GM12878 (cell line): ENCODE data around the gene GNG12. TPM values are rescaled to one million over a fixed set of nuclear protein-coding genes. Genes with fewer than 3 reads are reported as not detected.

Source experiments
- ATAC-seq: fragments of 200-7000 bp; cut with Tn5 transposase; 3 replicates; pipeline ENCODE4 v1.9.1; 2020; ENCODE audit warnings: mild to moderate bottlenecking, moderate library complexity
- BruUV-seq: library from RNA; stranded (reverse); fragments of 400-500 nt; replicated peaks from 2 replicates; lab custom pipeline; 2021; lab: Mats Ljungman, UMichigan
- CTCF ChIA-PET: fragments of 300-600 bp; sonication (Branson Sonifier 250); formaldehyde crosslinking; extraction: SDS; loops from one replicate; lab custom pipeline; 2021; ENCODE audit warnings: inconsistent platforms; lab: Yijun Ruan, JAX
- POLR2A ChIA-PET: fragments of 350-600 bp; formaldehyde crosslinking; extraction: SDS; loops from one replicate; lab custom pipeline; 2021; ENCODE audit warnings: inconsistent platforms; lab: Charles Lee
- RAD21 ChIA-PET: fragments of 300-600 bp; sonication (Branson Sonifier 250); formaldehyde crosslinking; loops from one replicate; lab custom pipeline; 2023; ENCODE audit warnings: antibody characterized with exemption; ENCODE audit not compliant: unreplicated experiment; lab: Charles Lee
- SMC1A ChIA-PET: fragments of 300-600 bp; sonication (Branson Sonifier 250); formaldehyde crosslinking; loops from one replicate; lab custom pipeline; 2023; ENCODE audit not compliant: unreplicated experiment, uncharacterized antibody; lab: Charles Lee
- DNase-seq: peaks from one replicate; pipeline ENCODE4 v3.0.0-alpha.2; 2011; ENCODE audit warnings: low read depth, low spot score
- FAIRE-seq: peaks from 3 replicates; lab custom pipeline; 2011; peaks lifted over from hg19 to GRCh38; lab: Jason Lieb, UNC
- H2AFZ ChIP-seq: 2 replicates; pipeline ENCODE4 v1.6.0; 2011; ENCODE audit warnings: low read depth, low read length, control low read depth; ENCODE audit not compliant: control insufficient read depth
- H3K27ac ChIP-seq: 2 replicates; pipeline ENCODE4 v1.5.1; 2011; ENCODE audit warnings: control low read depth; ENCODE audit not compliant: control insufficient read depth, insufficient read depth
- H3K27me3 ChIP-seq, 2 experiments: replicated peaks in 1 of 2; 2 replicates each; pipeline versions ENCODE4 v1.6.0 to v1.6.1; 2011; ENCODE audit warnings: low read length in 1 of 2; ENCODE audit not compliant: control insufficient read depth in 2 of 2, insufficient read depth in 2 of 2
- H3K36me3 ChIP-seq, 2 experiments: 2 replicates each; pipeline ENCODE4 v1.5.1; 2011; ENCODE audit warnings: low read length in 1 of 2; ENCODE audit not compliant: control insufficient read depth in 2 of 2, insufficient read depth in 2 of 2
- H3K4me1 ChIP-seq: 2 replicates; pipeline ENCODE4 v1.6.1; 2011; ENCODE audit warnings: mild to moderate bottlenecking, low read length, moderate library complexity, mixed read lengths; ENCODE audit not compliant: control insufficient read depth, insufficient read depth
- H3K4me2 ChIP-seq: 2 replicates; pipeline ENCODE4 v1.6.0; 2011; ENCODE audit warnings: control low read depth; ENCODE audit not compliant: control insufficient read depth, insufficient read depth
- H3K4me3 ChIP-seq: fragments of 200-600 bp; sonication (generic); 2 replicates; pipeline ENCODE4 v1.5.1; 2016
- H3K79me2 ChIP-seq: 2 replicates; pipeline ENCODE4 v1.6.0; 2011; ENCODE audit warnings: low read length; ENCODE audit not compliant: control insufficient read depth, insufficient read depth
- H3K9ac ChIP-seq: 2 replicates; pipeline ENCODE4 v1.8.0; 2011; ENCODE audit warnings: low read length, control low read depth, mixed read lengths; ENCODE audit not compliant: control insufficient read depth, insufficient read depth
- H3K9me3 ChIP-seq: replicated peaks from 3 replicates; pipeline ENCODE4 v1.5.1; 2011; ENCODE audit warnings: mild to moderate bottlenecking, low read length; ENCODE audit not compliant: control insufficient read depth, insufficient read depth
- H4K20me1 ChIP-seq: 2 replicates; pipeline ENCODE4 v1.6.0; 2011; ENCODE audit not compliant: control insufficient read depth, insufficient read depth
- BHLHE40 ChIP-seq, 2 experiments: fragments of 450-650 bp in 1 of 2; IDR thresholded peaks; 2 replicates each; pipeline ENCODE4 v1.6.1; 2011 to 2017; ENCODE audit warnings: low read depth in 2 of 2, borderline replicate concordance in 1 of 2, improper control_type of control experiment in 1 of 2, low read length in 1 of 2, mild to moderate bottlenecking in 1 of 2
- BMI1 ChIP-seq: fragments of 450-650 bp; IDR thresholded peaks from 2 replicates; pipeline ENCODE4 v1.6.1; 2016; ENCODE audit warnings: mild to moderate bottlenecking, moderate library complexity, borderline replicate concordance
- BRCA1 ChIP-seq: IDR thresholded peaks from 2 replicates; pipeline ENCODE4 v1.6.1; 2011; ENCODE audit warnings: low read depth, low read length, improper control_type of control experiment
- CBX3 ChIP-seq: fragments of 200-600 bp; sonication (generic); IDR thresholded peaks from 2 replicates; pipeline ENCODE4 v1.6.1; 2016; ENCODE audit warnings: low read depth, borderline replicate concordance
- CEBPB ChIP-seq, 2 experiments: fragments of 150-350 bp in 1 of 2; IDR thresholded peaks; 2 replicates each; pipeline ENCODE4 v1.6.1; 2012 to 2014; ENCODE audit warnings: low read depth in 2 of 2, low read length in 2 of 2, borderline replicate concordance in 1 of 2, inconsistent platforms in 1 of 2
- EED ChIP-seq: sonication (generic); IDR thresholded peaks from 2 replicates; pipeline ENCODE4 v1.6.1; 2016; ENCODE audit warnings: antibody characterized with exemption, low read depth
- ESRRA ChIP-seq: IDR thresholded peaks from 2 replicates; pipeline ENCODE4 v1.6.1; 2012; ENCODE audit warnings: mild to moderate bottlenecking, low read length, improper control_type of control experiment
- FOS ChIP-seq: IDR thresholded peaks from 3 replicates; pipeline ENCODE4 v1.6.1; 2011; ENCODE audit warnings: borderline replicate concordance; ENCODE audit not compliant: insufficient read length; ENCODE audit errors: extremely low read depth
- KAT2A ChIP-seq: conservative IDR thresholded peaks from 2 replicates; pipeline ENCODE4 v1.6.1; 2011; ENCODE audit warnings: low read depth, low read length; ENCODE audit not compliant: control insufficient read depth
- KLF5 ChIP-seq: fragments of 450-650 bp; IDR thresholded peaks from 2 replicates; pipeline ENCODE4 v1.6.1; 2014; ENCODE audit warnings: mild to moderate bottlenecking; ENCODE audit not compliant: partially characterized antibody
- MXI1 ChIP-seq: fragments of 150-350 bp; IDR thresholded peaks from 2 replicates; pipeline ENCODE4 v1.6.1; 2011; ENCODE audit warnings: low read depth, mild to moderate bottlenecking, inconsistent platforms, low read length, improper control_type of control experiment
- MYC ChIP-seq: IDR thresholded peaks from 2 replicates; pipeline ENCODE4 v1.6.1; 2011; ENCODE audit warnings: mild to moderate bottlenecking, low read length, moderate library complexity, inconsistent platforms; ENCODE audit not compliant: insufficient read depth, insufficient replicate concordance, insufficient read length, severe bottlenecking
- NFYA ChIP-seq: IDR thresholded peaks from 2 replicates; pipeline ENCODE4 v1.6.1; 2011; ENCODE audit warnings: low read depth, mild to moderate bottlenecking, low read length, improper control_type of control experiment, borderline replicate concordance
- NR2F1 ChIP-seq: fragments of 450-650 bp; conservative IDR thresholded peaks from 2 replicates; pipeline ENCODE4 v1.6.1; 2017; ENCODE audit warnings: mild to moderate bottlenecking
- PAX5 ChIP-seq: IDR thresholded peaks from 2 replicates; pipeline ENCODE4 v1.6.1; 2011; ENCODE audit warnings: low read depth, low read length, borderline replicate concordance
- SMC3 ChIP-seq: IDR thresholded peaks from 2 replicates; pipeline ENCODE4 v1.6.1; 2011; ENCODE audit warnings: low read length, improper control_type of control experiment, borderline replicate concordance
- WRNIP1 ChIP-seq: IDR thresholded peaks from 2 replicates; pipeline ENCODE4 v1.6.1; 2011; ENCODE audit warnings: low read depth, low read length, improper control_type of control experiment, borderline replicate concordance
- YY1 ChIP-seq: IDR thresholded peaks from 2 replicates; pipeline ENCODE4 v1.6.1; 2011; ENCODE audit warnings: low read depth, mild to moderate bottlenecking, low read length
- WGBS: methylation state at CpG from one replicate; pipeline ENCODE4 v1.1.6; 2016; ENCODE audit warnings: low lambda C conversion rate; ENCODE audit not compliant: insufficient replicate concordance, insufficient coverage; ENCODE audit errors: missing lambda C conversion rate; 5-methylcytosine and 5-hydroxymethylcytosine counted together
- in situ Hi-C: fragments of 300-500 bp; cut with MboI; formaldehyde crosslinking; loops from 9 replicates; pipeline ENCODE4 v1.14.3; 2018; ENCODE audit warnings: mixed read lengths
- intact Hi-C: fragments of 100-400 bp; cut with micrococcal nuclease; formaldehyde crosslinking; loops from one replicate; pipeline ENCODE4 v1.14.2; 2022; ENCODE audit not compliant: unreplicated experiment
- polyA plus RNA-seq, 11 experiments: library from polyadenylated mRNA; depleted of rRNA in 4 of 11; unstranded in 6 of 11; stranded (reverse) in 5 of 11; fragments of >200 nt; fragmentation: Nextera tagmentation in 4 of 11; fragmentation: Illumina TruSeq in 1 of 11; extraction: Ambion mirVana in 4 of 11; extraction: Trizol in 1 of 11; gene quantifications; 1 replicate in 1 of 11; 2 replicates in 10 of 11; pipeline versions ENCODE4 v1.2.1 to v1.2.3, GENCODE V29; 2011 to 2016; ENCODE audit warnings: inconsistent platforms in 2 of 11, missing spikeins in 2 of 11, low read depth in 1 of 11
- total RNA-seq, 4 experiments: library from RNA; depleted of rRNA in 3 of 4; stranded (reverse); fragments of >200 nt in 3 of 4; fragmentation: Illumina TruSeq in 1 of 4; extraction: Trizol in 1 of 4; gene quantifications; 2 replicates each; pipeline versions ENCODE4 v1.2.1 to v1.2.3, GENCODE V29; 2013 to 2021
- TF ChIP-seq, protein P1 (sequence below): fragments of 450-650 bp; IDR thresholded peaks from 2 replicates; pipeline ENCODE4 v1.6.1; 2014; ENCODE audit warnings: mild to moderate bottlenecking
- TF ChIP-seq, protein P2 (sequence below): IDR thresholded peaks from 2 replicates; pipeline ENCODE4 v1.6.1; 2011; ENCODE audit warnings: borderline replicate concordance, low read depth, mild to moderate bottlenecking, moderate library complexity, low read length; ENCODE audit not compliant: insufficient read depth, poor library complexity, severe bottlenecking

The GNG12 gene
- total and polyA plus RNA-seq, 10 of the 15 experiments (the other 5 are each of a cell fraction or from before 2014, with no cell fraction given): 0.22 to 32.8 (median 0.35) TPM

DNA sequence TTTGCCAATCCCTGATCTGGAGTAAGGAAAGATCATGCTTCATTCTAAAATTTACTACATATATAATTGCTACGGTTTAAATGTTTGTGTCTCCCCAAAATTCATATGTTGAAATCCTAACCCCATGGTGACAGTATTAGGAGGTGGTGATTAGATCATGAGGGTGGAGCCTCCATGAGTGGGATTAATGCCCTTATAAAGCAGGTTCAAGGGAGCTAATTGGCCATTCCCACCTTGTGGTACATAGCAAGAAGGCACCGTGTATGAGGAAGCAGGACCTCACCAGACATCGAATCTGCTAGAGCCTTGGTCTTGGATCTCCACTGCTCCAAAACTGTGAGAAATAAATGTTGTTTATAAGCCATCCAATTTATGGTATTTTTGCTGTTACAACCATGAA, 92.7 kb downstream of the GNG12 start (continued):
- TF ChIP-seq MYC (no peak), NFYA (no peak)

DNA sequence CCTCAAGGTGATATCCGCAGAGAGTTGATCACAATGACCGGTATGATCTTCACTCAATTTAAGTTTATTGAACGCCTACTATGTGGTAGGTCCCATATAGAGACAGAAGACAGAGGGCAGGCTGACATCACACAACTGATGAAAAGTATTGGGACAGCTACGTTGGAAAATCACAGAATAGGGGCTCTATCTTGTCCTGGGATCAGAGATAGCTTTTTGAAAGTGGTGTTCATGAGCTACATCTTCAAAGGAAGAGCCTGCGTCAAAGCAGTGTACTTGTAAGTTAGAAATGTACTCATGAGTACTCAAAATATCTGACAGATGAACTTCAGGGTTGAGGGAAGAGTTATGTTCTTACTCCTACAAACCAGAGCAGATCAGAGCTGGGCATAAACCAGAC, 93.9 kb downstream of the GNG12 start:
- H2AFZ ChIP-seq: no peak overlapping the region
- no peaks in the 10 kb centered on the region for H3K9me3 ChIP-seq
- TF ChIP-seq CEBPB (IDR thresholded peaks at IDR 0.05; ENCODE audit: borderline replicate concordance in 1 of 2, low read depth in 2 of 2, low read length in 2 of 2) (no peak), ESRRA (no peak), KAT2A (no peak), BHLHE40 (IDR thresholded peaks at IDR 0.05; ENCODE audit: borderline replicate concordance in 1 of 2, low read depth in 2 of 2, low read length in 1 of 2) (no peak), WRNIP1 (no peak), PAX5 (no peak), FOS (no peak), BRCA1 (no peak), CBX3 (no peak), SMC3 (no peak), MXI1 (no peak), KLF5 (no peak), BMI1 (no peak), YY1 (no peak), EED (no peak), NR2F1 (no peak)
- TF ChIP-seq, protein P1, sequence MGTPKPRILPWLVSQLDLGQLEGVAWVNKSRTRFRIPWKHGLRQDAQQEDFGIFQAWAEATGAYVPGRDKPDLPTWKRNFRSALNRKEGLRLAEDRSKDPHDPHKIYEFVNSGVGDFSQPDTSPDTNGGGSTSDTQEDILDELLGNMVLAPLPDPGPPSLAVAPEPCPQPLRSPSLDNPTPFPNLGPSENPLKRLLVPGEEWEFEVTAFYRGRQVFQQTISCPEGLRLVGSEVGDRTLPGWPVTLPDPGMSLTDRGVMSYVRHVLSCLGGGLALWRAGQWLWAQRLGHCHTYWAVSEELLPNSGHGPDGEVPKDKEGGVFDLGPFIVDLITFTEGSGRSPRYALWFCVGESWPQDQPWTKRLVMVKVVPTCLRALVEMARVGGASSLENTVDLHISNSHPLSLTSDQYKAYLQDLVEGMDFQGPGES: no peak
- TF ChIP-seq, protein P2, sequence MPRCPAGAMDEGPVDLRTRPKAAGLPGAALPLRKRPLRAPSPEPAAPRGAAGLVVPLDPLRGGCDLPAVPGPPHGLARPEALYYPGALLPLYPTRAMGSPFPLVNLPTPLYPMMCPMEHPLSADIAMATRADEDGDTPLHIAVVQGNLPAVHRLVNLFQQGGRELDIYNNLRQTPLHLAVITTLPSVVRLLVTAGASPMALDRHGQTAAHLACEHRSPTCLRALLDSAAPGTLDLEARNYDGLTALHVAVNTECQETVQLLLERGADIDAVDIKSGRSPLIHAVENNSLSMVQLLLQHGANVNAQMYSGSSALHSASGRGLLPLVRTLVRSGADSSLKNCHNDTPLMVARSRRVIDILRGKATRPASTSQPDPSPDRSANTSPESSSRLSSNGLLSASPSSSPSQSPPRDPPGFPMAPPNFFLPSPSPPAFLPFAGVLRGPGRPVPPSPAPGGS: no peak
- TF ChIP-seq, all 136 proteins: peak for 0
- Histone ChIP-seq H3K27me3 (no peaks in the 10 kb centered on the region), H3K4me1 (peaks cover 19% of the 10 kb centered on the region), H3K4me3 (no peak overlapping the region), H3K36me3 (no peaks in the 10 kb centered on the region), H4K20me1 (no peaks in the 10 kb centered on the region), H3K79me2 (no peaks in the 10 kb centered on the region), H3K27ac (no peak overlapping the region), H3K9ac (no peak overlapping the region), H3K4me2 (no peak overlapping the region)
- ATAC-seq (no peak), DNase-seq (no peak), FAIRE-seq (no peak)
- ChIA-PET CTCF (interaction anchor here (1.3 to 5.7 kb wide), 3 partner anchors 21 to 52 kb away, joined by 3 to 36 read pairs (median 33); no protein-coding TSS in a partner anchor), SMC1A (interaction anchor here (1.3 to 14.7 kb wide), 3 partner anchors 10 to 16 kb away, joined by 3 to 227 read pairs (median 4); no protein-coding TSS in a partner anchor), POLR2A (interaction anchor here (0.8 to 1.6 kb wide), 4 partner anchors 9 to 48 kb away, joined by 3 to 5 read pairs (median 3); no protein-coding TSS in a partner anchor), RAD21 (interaction anchor here (1.6 kb wide), 1 partner anchor 54 kb away, joined by 4 read pairs; the partner anchor contains the start of gene GADD45A)
- 91% methylated on average over 5 of the region's 5 CpGs for WGBS
- in situ Hi-C loops (no loop called here), intact Hi-C loops (no loop called here)
- no TSS peak for BruUV-seq
